GM18511 (cell line): ENCODE results near the gene TRPM5.

Experiments used
- ATAC-seq: cut with Tn5 transposase; IDR thresholded peaks from one replicate; pipeline ENCODE4 v1.9.1; 2021; ENCODE audit warnings: mild to moderate bottlenecking, moderate library complexity; ENCODE audit not compliant: unreplicated experiment

TRPM5 gene

GRCh38 chr11:2453436-2453835 is 9.1 kb upstream of the TRPM5 start:
- ATAC-seq = no peak

GRCh38 chr11:2452321-2453012 is 8.2 kb upstream of the TRPM5 start:
- ATAC-seq = no peak

GRCh38 chr11:2451916-2452315 is 7.6 kb upstream of the TRPM5 start:
- ATAC-seq = no peak

DNA sequence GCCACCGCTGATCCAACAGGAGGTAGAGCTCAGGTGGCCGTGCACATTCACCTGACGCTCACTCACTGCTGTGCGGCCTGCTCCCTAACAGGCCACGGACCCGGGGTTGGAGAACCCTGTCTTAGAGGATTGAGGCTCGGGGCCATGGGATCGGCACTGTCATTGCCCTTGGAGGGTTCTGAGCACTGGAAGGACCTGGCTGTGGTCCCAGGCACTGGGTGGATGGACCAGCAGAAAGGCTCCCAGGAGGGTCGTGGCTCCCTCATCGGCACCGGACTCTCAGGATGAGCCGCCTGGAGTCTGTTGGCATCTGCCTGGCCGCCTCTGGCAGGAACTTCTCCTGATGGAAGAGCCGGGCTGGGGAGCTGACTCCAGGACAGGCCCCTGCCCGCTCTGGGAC is 7.0 kb upstream of the TRPM5 start:
- no peak for ATAC-seq

GRCh38 chr11:2450321-2451041 is 6.2 kb upstream of the TRPM5 start:
- ATAC-seq = no peak

GRCh38 chr11:2449548-2450320 is 5.4 kb upstream of the TRPM5 start:
- ATAC-seq = no peak

DNA sequence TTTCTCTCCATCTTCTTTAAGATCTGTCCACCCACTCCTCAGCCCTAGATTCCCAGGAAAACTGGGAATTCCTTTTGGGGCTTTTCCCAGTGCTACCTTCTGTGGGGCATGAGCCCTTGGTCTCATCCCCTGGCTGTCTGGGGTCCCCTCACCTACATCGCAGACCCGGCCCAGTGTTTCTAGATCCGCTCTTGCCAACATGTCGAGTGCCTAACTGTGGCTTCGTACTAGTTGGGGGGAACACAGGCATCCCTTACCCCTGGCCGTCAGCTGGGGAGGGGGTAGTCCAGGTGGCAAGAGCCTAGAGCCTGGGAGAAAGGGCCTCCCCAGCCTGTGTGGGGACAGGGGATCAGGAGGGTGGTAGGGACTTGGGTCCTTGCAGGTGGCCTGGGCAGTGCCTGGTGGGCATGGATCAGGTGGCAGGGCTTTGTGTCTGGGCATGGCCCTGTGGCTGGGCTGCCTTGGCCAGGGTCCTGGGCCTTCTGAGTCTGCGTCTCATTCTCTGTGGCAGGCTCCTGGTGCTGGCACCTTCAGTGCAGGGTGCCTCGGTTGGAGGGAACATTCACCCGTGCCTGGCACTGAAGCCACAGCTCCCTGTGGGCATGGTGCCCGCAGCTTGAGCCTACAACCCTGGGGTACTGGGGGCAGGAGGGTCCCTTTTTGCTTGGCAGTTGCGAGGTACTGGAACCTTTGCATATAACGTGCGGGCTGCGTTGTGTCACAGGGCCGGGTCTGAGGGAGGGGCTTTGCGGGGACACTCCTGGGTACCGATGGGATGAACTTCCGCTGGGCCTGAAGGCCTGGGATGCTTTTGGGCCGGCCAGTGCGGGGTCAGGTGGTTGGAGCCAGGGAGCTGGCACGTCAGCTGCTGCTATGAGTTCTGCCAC is 4.6 kb upstream of the TRPM5 start:
- ATAC-seq = no peak

- no peak for ATAC-seq
These were observed 3.8 kb upstream of the TRPM5 start for GRCh38 chr11:2447951-2448650.

- no peak for ATAC-seq
These were observed 3.1 kb upstream of the TRPM5 start for GRCh38 chr11:2447253-2447950.

DNA sequence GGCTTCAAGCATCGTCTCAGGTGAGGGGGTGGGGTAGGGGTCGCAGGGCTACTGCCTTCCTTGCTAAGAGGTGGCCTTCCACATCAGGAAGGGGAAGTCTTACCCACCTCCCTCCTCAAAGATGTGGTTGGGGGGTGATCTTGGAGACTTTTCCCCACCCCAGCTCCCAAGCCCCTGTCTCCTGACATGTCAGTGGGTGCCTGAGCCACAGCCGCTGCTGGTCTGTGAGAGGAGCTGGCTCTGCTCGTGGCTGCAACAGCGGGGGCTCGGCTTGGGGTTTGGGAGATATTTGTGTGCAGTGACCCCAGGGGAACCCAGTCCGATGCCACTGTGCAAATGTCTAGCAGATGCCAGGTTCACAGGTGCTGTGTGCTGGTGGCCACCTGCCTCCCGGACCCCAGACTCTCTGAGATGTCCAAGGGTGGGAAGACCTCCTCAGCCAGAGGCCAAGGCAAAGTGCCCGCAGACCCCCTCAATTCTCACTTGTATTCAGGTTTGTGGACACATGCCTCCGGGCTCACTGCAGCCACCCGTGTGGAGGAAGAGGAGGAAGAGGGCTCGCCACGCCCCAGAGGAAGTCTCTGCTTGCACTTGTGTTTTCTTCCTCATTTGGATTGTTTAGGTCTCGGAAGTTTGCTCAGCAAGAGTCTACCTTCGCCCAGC is 2.4 kb upstream of the TRPM5 start:
- ATAC-seq = no peak

DNA sequence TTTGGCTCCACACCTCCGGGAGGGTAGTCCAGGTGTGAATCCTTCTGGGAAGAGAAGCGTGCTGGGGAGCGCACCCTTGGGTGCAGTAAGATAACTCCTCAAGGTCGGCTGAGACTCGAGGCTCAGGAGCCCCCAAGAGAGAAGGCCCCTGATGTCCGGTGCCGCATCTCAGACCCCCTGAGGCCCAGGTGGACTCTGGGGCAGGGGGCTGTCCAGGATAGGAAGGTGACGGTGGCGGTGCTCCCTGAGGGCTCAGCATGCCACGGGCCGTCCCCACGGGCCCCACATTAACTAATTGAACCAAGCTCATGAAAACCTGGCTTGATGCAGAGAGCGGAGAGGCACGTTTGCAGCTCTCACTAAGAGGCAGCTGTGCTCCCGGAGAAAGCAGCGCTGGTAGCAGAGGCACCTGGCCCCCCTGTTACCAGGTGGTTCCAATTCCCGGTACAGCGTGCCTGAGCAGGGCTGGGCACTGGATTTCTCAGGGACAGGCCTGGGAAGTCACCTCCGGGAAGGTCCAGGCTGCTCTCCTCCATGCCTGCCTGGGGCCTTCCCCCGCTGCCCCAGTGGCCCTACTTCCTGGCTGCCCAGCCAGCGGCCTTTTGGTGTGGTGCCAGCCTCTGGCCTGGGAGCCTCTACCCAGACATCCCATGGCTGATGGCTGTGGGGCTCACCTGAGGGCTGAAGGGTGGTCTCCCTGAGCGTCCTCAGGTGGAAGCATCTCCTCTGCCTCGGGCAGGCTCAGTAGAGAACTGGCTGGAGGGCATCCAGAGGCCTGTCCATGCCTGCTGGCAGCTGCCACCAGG is 1.6 kb upstream of the TRPM5 start:
- ATAC-seq = no peak

- ATAC-seq = no peak
These were observed 769 bp upstream of the TRPM5 start, which contains the start of gene KCNQ1 for GRCh38 chr11:2444821-2445745. Gene KCNQ1 (plus strand): TSS chr11:2445008. CDS start chr11:2445099, 91 bp downstream.

GRCh38 chr11:2443406-2443805 is 908 bp downstream of the TRPM5 start:
- no peak for ATAC-seq

- ATAC-seq = no peak
These were observed 1.7 kb downstream of the TRPM5 start for GRCh38 chr11:2442589-2442988.

DNA sequence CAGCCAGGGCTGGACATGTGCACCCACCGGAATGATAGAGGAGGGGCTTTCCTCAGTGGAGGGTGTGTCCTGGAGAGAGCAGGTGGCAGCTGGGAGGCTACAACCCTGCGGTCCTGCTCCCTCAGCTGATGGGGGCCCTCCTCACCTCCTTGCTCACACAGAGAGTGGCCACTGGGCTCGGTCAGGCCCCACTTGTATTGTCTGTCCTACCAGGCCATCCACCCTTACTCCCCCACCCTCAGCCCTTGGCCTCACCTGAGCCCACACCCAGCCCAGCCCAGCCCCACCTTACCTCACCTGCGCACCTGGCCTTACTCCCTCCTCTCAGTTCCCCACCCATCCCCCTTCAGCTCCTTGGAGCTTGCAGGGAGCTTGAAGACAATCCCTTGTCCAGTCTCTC is 3.1 kb downstream of the TRPM5 start:
- no peak for ATAC-seq

DNA sequence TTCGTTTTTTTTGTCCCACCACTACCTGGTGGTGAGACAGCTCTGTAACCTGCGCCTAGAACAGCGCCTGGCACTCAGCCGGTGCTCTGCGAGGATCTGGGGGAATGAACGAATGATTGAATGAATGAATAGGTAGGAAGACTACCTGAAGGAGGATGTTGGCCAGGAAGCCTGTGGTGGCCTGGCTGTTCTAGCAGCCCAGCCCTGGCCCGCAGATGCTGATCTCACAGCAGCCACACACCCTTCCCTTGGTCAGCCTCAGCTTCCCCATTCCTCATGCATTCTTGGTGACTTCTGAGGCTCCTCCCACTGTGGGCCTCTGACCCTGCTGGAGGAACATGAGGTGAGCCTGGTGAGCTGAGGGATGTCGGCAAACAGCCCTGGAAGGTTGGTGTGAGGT is 3.7 kb downstream of the TRPM5 start:
- ATAC-seq = no peak

GRCh38 chr11:2439820-2440219 is 4.5 kb downstream of the TRPM5 start:
- no peak for ATAC-seq
